K562 (cell line): Measurements from ENCODE around the gene CEP350. TPM values are rescaled to one million over a fixed set of nuclear protein-coding genes. Genes with fewer than 3 reads are reported as not detected.
A peak's percentile ranks its signal among the peaks of the same experiment; 100 is the strongest.

Experiments
- BACH1 ChIP-seq: fragments of 200-800 bp; sonication (Bioruptor generic); IDR thresholded peaks from 2 replicates; pipeline ENCODE4 v1.6.1; 2016; ENCODE audit warnings: missing genetic modification characterization, missing compliant biosample characterization
- CC2D1A ChIP-seq: fragments of 450-650 bp; IDR thresholded peaks from 2 replicates; pipeline ENCODE4 v1.6.1; 2017; ENCODE audit warnings: mild to moderate bottlenecking
- CREM ChIP-seq: IDR thresholded peaks from 2 replicates; pipeline ENCODE4 v1.6.1; 2014; ENCODE audit warnings: antibody characterized with exemption, low read depth
- EP300 ChIP-seq: IDR thresholded peaks from 2 replicates; pipeline ENCODE4 v1.6.1; 2012; ENCODE audit warnings: low read length, improper control_type of control experiment
- L3MBTL2 ChIP-seq: fragments of 450-650 bp; IDR thresholded peaks from 2 replicates; pipeline ENCODE4 v1.6.1; 2016; ENCODE audit warnings: mild to moderate bottlenecking, moderate library complexity
- NR2C1 ChIP-seq, 2 experiments: fragments of 450-650 bp; IDR thresholded peaks; 2 replicates each; pipeline ENCODE4 v1.6.1; 2017; ENCODE audit warnings: mild to moderate bottlenecking in 2 of 2, antibody characterized with exemption in 1 of 2, inconsistent platforms in 1 of 2, missing compliant biosample characterization in 1 of 2, missing genetic modification characterization in 1 of 2
- SMARCE1 ChIP-seq: fragments of 450-650 bp; IDR thresholded peaks from 2 replicates; pipeline ENCODE4 v1.7.1; 2016; ENCODE audit warnings: mild to moderate bottlenecking
- TEAD1 ChIP-seq, 2 experiments: fragments of 450-650 bp in 1 of 2; sonication (generic) in 1 of 2; formaldehyde crosslinking; IDR thresholded peaks; 2 replicates each; pipeline versions ENCODE4 v1.4.0 to v1.8.0; 2020 to 2022; ENCODE audit warnings: mild to moderate bottlenecking in 2 of 2, missing genetic modification reagents in 1 of 2
- ZC3H4 ChIP-seq: sonication (generic); formaldehyde crosslinking; IDR thresholded peaks from 2 replicates; pipeline ENCODE4 v1.9.0; 2021; ENCODE audit warnings: missing genetic modification reagents, borderline replicate concordance
- ZEB2 ChIP-seq: fragments of 450-650 bp; IDR thresholded peaks from 2 replicates; pipeline ENCODE4 v1.6.1; 2016
- ZNF197 ChIP-seq: fragments of 200-800 bp; sonication (Bioruptor generic); IDR thresholded peaks from 2 replicates; pipeline ENCODE4 v1.6.1; 2016; ENCODE audit warnings: low read depth, missing genetic modification characterization, missing compliant biosample characterization
- polyA plus RNA-seq, 8 experiments: library from polyadenylated mRNA; depleted of rRNA in 4 of 8; stranded (reverse) in 5 of 8; unstranded in 3 of 8; fragments of >200 nt; fragmentation: Nextera tagmentation in 2 of 8; fragmentation: Illumina TruSeq in 1 of 8; extraction: Ambion mirVana in 2 of 8; extraction: Trizol in 1 of 8; gene quantifications; 2 replicates each; pipeline versions ENCODE4 v1.2.1 to v1.2.3, GENCODE V29; 2011 to 2014; ENCODE audit warnings: inconsistent platforms in 1 of 8, missing spikeins in 1 of 8
- total RNA-seq, 7 experiments: library from RNA; depleted of rRNA in 6 of 7; stranded (reverse); fragments of >200 nt in 6 of 7; fragmentation: Illumina TruSeq in 2 of 7; extraction: Trizol in 2 of 7; gene quantifications; 2 replicates each; pipeline versions ENCODE4 v1.2.1 to v1.2.3, GENCODE V29; 2011 to 2021; ENCODE audit warnings: low replicate concordance in 1 of 7
- TF ChIP-seq, protein P1 (sequence below): fragments of 200-800 bp; sonication (Bioruptor generic); IDR thresholded peaks from 2 replicates; pipeline ENCODE4 v1.6.1; 2016; ENCODE audit warnings: missing genetic modification characterization, missing compliant biosample characterization
- TF ChIP-seq, protein P2 (sequence below): fragments of 250-450 bp; sonication (Bioruptor Pico); IDR thresholded peaks from 2 replicates; pipeline ENCODE4 v1.9.0; 2021; ENCODE audit warnings: mild to moderate bottlenecking, inconsistent platforms
- TF ChIP-seq, protein P3 (sequence below): fragments of 450-650 bp; IDR thresholded peaks from 2 replicates; pipeline ENCODE4 v1.6.1; 2016; ENCODE audit warnings: mild to moderate bottlenecking
- TF ChIP-seq, protein P4 (sequence below): sonication (generic); IDR thresholded peaks from 2 replicates; pipeline ENCODE4 v1.6.1; 2016

CEP350 gene
- total and polyA plus RNA-seq, 9 of the 15 experiments (the other 6 are each of a cell fraction or from before 2014, with no cell fraction given), result 8.3 to 64.3 (median 28.0) TPM

DNA sequence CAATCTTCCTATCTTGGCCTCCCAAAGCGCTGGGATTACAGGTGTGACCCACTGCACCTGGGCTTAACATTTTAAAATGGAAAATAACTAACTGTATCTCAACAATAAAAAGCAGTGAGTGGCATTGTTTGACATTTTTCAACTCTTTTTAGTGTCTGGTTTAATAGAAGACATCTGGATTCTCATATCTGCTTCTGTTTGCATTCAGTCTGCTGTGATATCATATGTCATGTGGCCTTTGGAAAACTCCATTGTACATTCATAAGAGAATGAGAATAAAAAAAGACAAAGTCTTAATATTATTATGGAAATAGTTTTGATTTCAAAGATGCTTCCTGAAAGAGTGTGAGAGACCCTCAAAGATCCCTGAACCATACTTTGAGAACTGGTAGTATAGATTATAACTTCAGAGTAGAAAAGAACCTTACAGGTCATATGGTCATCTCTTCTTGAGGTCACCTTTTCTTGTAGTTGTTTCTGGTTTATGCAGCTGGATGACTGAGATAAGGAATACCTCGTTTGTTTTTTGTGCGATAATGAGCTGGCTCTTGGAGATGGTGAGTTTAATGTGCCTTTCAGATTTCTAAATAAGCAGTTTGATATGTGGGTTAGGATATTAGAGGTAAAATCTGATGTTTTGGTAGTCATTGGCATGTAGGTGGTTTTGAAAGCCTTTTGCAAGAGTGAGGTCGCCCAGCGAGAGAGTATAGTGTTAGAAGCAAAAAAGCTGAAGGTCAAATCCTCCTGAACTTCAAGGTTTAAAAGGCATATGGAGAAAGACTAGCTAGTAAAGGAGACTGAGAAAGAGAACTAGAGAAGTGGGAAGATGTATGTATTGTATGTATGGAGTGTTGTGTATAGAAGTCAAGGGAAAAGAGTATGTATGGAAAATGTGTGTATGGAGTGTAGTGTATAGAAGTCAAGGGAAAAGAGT lies 17.2 kb downstream of the CEP350 start (continued):
- TF ChIP-seq SMARCE1, result peak; percentile 99
- TF ChIP-seq NR2C1 (IDR thresholded peaks at IDR 0.05), result peak; percentile 70
- peak; percentile 72 for TF ChIP-seq NR2C1 (tag; IDR thresholded peaks at IDR 0.05)
- TF ChIP-seq ZEB2, result peak; percentile 97
- TF ChIP-seq, protein P1, sequence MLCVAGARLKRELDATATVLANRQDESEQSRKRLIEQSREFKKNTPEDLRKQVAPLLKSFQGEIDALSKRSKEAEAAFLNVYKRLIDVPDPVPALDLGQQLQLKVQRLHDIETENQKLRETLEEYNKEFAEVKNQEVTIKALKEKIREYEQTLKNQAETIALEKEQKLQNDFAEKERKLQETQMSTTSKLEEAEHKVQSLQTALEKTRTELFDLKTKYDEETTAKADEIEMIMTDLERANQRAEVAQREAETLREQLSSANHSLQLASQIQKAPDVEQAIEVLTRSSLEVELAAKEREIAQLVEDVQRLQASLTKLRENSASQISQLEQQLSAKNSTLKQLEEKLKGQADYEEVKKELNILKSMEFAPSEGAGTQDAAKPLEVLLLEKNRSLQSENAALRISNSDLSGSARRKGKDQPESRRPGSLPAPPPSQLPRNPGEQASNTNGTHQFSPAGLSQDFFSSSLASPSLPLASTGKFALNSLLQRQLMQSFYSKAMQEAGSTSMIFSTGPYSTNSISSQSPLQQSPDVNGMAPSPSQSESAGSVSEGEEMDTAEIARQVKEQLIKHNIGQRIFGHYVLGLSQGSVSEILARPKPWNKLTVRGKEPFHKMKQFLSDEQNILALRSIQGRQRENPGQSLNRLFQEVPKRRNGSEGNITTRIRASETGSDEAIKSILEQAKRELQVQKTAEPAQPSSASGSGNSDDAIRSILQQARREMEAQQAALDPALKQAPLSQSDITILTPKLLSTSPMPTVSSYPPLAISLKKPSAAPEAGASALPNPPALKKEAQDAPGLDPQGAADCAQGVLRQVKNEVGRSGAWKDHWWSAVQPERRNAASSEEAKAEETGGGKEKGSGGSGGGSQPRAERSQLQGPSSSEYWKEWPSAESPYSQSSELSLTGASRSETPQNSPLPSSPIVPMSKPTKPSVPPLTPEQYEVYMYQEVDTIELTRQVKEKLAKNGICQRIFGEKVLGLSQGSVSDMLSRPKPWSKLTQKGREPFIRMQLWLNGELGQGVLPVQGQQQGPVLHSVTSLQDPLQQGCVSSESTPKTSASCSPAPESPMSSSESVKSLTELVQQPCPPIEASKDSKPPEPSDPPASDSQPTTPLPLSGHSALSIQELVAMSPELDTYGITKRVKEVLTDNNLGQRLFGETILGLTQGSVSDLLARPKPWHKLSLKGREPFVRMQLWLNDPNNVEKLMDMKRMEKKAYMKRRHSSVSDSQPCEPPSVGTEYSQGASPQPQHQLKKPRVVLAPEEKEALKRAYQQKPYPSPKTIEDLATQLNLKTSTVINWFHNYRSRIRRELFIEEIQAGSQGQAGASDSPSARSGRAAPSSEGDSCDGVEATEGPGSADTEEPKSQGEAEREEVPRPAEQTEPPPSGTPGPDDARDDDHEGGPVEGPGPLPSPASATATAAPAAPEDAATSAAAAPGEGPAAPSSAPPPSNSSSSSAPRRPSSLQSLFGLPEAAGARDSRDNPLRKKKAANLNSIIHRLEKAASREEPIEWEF (CRISPR knock-in tag), result no peak
- TF ChIP-seq CREM, result peak; percentile 70
- peak; percentile 72 to 74 for TF ChIP-seq TEAD1 (CRISPR knock-in tag; IDR thresholded peaks at IDR 0.05)
- TF ChIP-seq L3MBTL2, result peak; percentile 70
- peak; percentile 96 for TF ChIP-seq CC2D1A
- no peak for TF ChIP-seq ZC3H4 (CRISPR knock-in tag)
- TF ChIP-seq, protein P2, sequence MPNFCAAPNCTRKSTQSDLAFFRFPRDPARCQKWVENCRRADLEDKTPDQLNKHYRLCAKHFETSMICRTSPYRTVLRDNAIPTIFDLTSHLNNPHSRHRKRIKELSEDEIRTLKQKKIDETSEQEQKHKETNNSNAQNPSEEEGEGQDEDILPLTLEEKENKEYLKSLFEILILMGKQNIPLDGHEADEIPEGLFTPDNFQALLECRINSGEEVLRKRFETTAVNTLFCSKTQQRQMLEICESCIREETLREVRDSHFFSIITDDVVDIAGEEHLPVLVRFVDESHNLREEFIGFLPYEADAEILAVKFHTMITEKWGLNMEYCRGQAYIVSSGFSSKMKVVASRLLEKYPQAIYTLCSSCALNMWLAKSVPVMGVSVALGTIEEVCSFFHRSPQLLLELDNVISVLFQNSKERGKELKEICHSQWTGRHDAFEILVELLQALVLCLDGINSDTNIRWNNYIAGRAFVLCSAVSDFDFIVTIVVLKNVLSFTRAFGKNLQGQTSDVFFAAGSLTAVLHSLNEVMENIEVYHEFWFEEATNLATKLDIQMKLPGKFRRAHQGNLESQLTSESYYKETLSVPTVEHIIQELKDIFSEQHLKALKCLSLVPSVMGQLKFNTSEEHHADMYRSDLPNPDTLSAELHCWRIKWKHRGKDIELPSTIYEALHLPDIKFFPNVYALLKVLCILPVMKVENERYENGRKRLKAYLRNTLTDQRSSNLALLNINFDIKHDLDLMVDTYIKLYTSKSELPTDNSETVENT, result no peak
- TF ChIP-seq, protein P3, sequence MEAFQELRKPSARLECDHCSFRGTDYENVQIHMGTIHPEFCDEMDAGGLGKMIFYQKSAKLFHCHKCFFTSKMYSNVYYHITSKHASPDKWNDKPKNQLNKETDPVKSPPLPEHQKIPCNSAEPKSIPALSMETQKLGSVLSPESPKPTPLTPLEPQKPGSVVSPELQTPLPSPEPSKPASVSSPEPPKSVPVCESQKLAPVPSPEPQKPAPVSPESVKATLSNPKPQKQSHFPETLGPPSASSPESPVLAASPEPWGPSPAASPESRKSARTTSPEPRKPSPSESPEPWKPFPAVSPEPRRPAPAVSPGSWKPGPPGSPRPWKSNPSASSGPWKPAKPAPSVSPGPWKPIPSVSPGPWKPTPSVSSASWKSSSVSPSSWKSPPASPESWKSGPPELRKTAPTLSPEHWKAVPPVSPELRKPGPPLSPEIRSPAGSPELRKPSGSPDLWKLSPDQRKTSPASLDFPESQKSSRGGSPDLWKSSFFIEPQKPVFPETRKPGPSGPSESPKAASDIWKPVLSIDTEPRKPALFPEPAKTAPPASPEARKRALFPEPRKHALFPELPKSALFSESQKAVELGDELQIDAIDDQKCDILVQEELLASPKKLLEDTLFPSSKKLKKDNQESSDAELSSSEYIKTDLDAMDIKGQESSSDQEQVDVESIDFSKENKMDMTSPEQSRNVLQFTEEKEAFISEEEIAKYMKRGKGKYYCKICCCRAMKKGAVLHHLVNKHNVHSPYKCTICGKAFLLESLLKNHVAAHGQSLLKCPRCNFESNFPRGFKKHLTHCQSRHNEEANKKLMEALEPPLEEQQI, result peak; percentile 92
- TF ChIP-seq, protein P4, sequence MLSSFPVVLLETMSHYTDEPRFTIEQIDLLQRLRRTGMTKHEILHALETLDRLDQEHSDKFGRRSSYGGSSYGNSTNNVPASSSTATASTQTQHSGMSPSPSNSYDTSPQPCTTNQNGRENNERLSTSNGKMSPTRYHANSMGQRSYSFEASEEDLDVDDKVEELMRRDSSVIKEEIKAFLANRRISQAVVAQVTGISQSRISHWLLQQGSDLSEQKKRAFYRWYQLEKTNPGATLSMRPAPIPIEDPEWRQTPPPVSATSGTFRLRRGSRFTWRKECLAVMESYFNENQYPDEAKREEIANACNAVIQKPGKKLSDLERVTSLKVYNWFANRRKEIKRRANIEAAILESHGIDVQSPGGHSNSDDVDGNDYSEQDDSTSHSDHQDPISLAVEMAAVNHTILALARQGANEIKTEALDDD, result peak; percentile 95
- 0 out of 2 replicates have a peak, but pooled peaks have one; percentile 36 for TF ChIP-seq BACH1 (tag)
- TF ChIP-seq ZNF197, result peak; percentile 87; the same call in 1 of the 2 replicates
- peak; percentile 95 for TF ChIP-seq EP300
